Activated B cell treated with CpG ODN at 0.5 μM for 24 hours (primary cell): ENCODE measurements around the gene SFSWAP. TPM values are rescaled to one million over a fixed set of nuclear protein-coding genes. Genes with fewer than 3 reads are reported as not detected.
A peak's percentile ranks its signal among the peaks of the same experiment; 100 is the strongest.
"Not testable (repeated sequence)": the region's sequence is repeated elsewhere in the genome, so short reads cannot be mapped to it uniquely, and the experiment has no call there.

ENCODE experiments used
- ATAC-seq: fragments of 200-7000 bp; cut with Tn5 transposase; one replicate; pipeline ENCODE4 v1.10.0; 2021; ENCODE audit warnings: low read depth, mild to moderate bottlenecking, moderate library complexity
- CTCF ChIA-PET: fragments of 350-600 bp; sonication (Branson Sonifier 250); formaldehyde crosslinking; loops from one replicate; lab custom pipeline; 2021; ENCODE audit warnings: antibody characterized with exemption; lab: Charles Lee
- POLR2A ChIA-PET: fragments of 350-600 bp; sonication (Branson Sonifier 250); formaldehyde crosslinking; loops from one replicate; lab custom pipeline; 2021; ENCODE audit warnings: antibody characterized with exemption; lab: Charles Lee
- DNase-seq: peaks from one replicate; pipeline ENCODE4 v3.0.0; 2022
- H3K27ac Mint-ChIP-seq: one replicate; pipeline ENCODE4 v1.8.0; 2020; ENCODE audit warnings: mixed read lengths
- H3K27me3 Mint-ChIP-seq: one replicate; pipeline ENCODE4 v1.8.0; 2021; ENCODE audit warnings: mixed read lengths
- H3K36me3 Mint-ChIP-seq: one replicate; pipeline ENCODE4 v1.8.0; 2021; ENCODE audit warnings: low read depth, mixed read lengths
- H3K4me1 Mint-ChIP-seq: one replicate; pipeline ENCODE4 v1.8.0; 2021; ENCODE audit warnings: mixed read lengths
- H3K4me3 Mint-ChIP-seq: one replicate; pipeline ENCODE4 v1.8.0; 2020; ENCODE audit warnings: mild to moderate bottlenecking, mixed read lengths
- H3K9me3 Mint-ChIP-seq: one replicate; pipeline ENCODE4 v1.8.0; 2020; ENCODE audit warnings: mixed read lengths
- CTCF ChIP-seq: fragments of 200-600 bp; IDR thresholded peaks from one replicate; pipeline ENCODE4 v1.8.0; 2022; ENCODE audit warnings: antibody characterized with exemption, mild to moderate bottlenecking
- intact Hi-C: fragments of 100-400 bp; cut with micrococcal nuclease; formaldehyde crosslinking; loops from one replicate; pipeline ENCODE4 v1.15.1; 2024
- total RNA-seq: library from RNA; stranded (reverse); gene quantifications from 2 replicates; pipeline ENCODE4 v1.2.3, GENCODE V29; 2022

The SFSWAP gene
- 75.1 and 88.0 TPM in 2 replicates for total RNA-seq

DNA sequence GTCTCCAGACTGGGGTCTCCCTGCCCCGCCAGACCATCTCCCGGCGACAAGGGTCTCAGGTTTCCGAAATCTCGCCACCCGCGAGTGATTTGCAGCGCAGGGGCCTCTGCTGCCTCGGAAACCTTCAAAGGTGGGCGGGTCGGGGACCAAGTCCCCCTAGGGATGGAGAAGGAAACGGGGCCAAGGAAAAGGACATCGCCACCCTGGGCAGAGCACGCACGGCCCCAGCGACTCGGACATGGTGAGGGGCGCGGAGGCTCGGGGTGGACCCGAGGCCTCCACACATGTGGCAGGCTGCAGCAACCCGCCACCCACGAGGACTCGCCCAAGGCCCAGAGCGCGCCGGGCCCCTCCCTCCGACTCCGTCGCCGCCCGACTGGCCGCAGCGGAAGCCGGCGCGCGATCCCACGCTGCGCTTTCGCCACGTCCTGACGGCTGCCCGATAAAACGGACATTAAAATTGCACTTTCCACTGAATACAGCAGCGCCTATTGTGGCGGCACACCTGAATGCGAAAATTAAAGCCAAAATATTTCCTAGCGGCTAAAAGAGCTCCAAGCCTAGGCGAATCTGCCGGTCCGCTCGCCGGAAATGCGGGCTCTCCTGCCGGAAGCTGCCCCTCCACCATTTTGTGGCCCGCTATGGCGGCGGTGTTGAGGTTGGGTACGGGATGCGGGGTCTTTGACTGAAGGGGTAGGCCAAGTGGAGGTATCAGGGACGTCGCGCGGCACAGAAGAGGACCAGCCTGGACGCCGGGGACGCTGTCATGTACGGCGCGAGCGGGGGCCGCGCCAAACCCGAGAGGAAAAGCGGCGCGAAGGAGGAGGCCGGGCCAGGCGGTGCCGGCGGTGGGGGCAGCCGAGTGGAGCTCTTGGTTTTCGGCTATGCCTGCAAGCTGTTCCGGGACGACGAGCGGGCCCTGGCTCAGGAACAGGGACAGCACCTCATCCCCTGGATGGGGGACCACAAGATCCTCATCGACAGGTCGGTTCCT lies at the start of gene SFSWAP:
TSS of gene SFSWAP (plus strand) at position 627 of the 994 bp plus-strand sequence. CDS start at position 767, 140 bp downstream.
- intact Hi-C loops, result loop anchor here (1.0 to 5.0 kb wide), 4 partner anchors 62 to 240 kb away; no protein-coding TSS in a partner anchor
- peak within 1 kb of the TSS; percentile 93 for H3K4me3 Mint-ChIP-seq
- peak within 1 kb of the TSS; percentile 98 for H3K27ac Mint-ChIP-seq
- peaks cover 31% of the 10 kb centered on the region for H3K4me1 Mint-ChIP-seq
- DNase-seq (peak; percentile 79), ATAC-seq (peak; percentile 95)
- POLR2A ChIA-PET, result interaction anchor here (0.6 to 1.3 kb wide), 14 partner anchors 10 to 731 kb away, joined by 3 to 15 read pairs (median 4); partner anchors contain the start of gene EP400
- TF ChIP-seq CTCF, result no peak
- CTCF ChIA-PET, result interaction anchor here (0.6 kb wide), 1 partner anchor 45 kb away, joined by 3 read pairs; no protein-coding TSS in a partner anchor
- no peaks in the 10 kb centered on the region for H3K9me3 Mint-ChIP-seq
- H3K36me3 Mint-ChIP-seq, result peaks cover 38% of the 10 kb centered on the region
- H3K27me3 Mint-ChIP-seq, result no peaks in the 10 kb centered on the region

DNA sequence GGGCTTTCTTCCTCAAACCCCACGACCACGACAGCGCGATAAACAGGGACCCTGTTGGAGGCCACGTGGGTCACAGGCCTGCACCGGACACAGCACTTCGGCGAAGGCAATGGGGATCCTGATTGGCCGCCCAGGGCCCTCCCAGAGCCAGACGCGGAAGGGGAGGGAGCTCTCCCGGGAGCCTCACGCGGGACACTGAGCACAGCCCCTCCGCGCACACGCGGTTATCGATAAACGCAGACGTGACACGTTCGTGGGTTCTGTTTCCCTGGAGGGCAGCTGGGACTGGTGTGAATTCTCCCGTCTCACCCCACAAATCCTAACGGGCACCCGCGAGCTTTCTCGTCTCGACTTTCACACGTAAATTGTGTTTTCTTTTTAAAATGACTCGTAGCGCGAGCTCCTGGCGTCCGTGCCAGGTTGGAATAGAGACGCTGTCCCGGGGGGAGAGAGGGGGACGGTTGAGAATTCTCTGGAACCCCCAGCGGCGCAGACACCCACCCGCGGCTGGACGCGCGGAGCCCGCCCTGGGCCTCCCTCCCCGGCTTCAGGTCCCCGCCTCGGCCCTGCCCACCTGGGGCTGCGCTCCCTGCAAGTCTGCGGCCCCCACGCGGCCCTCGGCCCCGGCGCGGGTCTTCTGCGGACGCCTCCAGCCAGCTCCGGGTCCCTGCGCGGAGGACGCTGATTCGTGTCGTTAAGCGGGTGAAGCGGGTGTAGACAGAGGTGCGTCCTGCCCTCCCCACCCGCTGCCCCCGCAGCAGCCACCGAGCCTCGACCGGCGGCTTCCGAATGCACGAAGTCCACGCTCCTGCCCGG lies 49.5 kb upstream of the SFSWAP start:
- H3K4me3 Mint-ChIP-seq, H3K9me3 Mint-ChIP-seq, POLR2A ChIA-PET, H3K27ac Mint-ChIP-seq, H3K36me3 Mint-ChIP-seq, intact Hi-C loops, DNase-seq, H3K4me1 Mint-ChIP-seq, H3K27me3 Mint-ChIP-seq, ATAC-seq, CTCF ChIA-PET: not testable (repeated sequence)

- POLR2A ChIA-PET, DNase-seq, ATAC-seq, intact Hi-C loops, H3K4me1 Mint-ChIP-seq, H3K36me3 Mint-ChIP-seq, CTCF ChIA-PET, H3K9me3 Mint-ChIP-seq, H3K27me3 Mint-ChIP-seq, H3K4me3 Mint-ChIP-seq, H3K27ac Mint-ChIP-seq: not testable (repeated sequence)
Observed at GRCh38 chr12:131661986-131662288, 49.0 kb upstream of the SFSWAP start.

DNA sequence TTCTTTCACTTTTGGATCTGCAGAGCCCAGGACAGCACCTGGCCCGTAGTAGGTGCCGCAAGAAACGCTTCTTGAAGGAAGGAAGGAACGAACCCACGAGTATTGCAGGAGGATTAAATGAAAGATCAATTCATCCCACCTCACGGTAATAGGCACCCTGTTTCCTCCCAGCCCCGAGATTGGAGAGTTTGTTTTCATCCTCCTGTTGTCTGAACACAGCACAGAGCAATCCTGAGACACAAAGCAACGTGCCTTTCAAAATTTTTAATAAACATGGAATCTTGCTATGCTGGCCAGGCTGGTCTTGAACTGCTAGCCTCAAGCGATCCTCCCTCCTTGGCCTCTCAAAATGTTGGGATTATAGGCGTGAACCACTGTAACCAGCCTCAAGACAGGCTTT lies 48.5 kb upstream of the SFSWAP start:
- H3K36me3 Mint-ChIP-seq, H3K4me3 Mint-ChIP-seq, CTCF ChIA-PET, ATAC-seq, H3K9me3 Mint-ChIP-seq, intact Hi-C loops, POLR2A ChIA-PET, H3K27ac Mint-ChIP-seq, H3K4me1 Mint-ChIP-seq, DNase-seq, H3K27me3 Mint-ChIP-seq: not testable (repeated sequence)

DNA sequence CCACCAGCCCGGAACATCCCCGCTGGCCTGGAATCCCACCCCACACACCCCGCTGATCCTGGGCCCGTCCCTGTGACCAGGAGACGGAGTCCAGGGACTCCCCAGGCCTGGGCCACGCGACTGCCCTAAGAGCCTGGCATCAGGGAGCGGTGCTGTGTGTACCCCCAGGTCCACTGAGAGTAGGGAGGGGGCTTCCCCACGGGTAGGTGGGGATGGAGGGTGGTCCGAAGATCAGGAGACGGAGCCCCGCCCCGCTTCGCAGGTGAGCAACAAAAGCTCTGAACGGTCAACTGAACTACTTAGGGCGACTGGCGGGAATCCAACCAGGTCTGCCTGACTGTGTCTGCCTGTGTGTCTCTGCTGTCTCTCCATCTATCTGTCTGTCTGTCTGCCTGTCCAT lies 45.2 kb upstream of the SFSWAP start:
- CTCF ChIA-PET, H3K36me3 Mint-ChIP-seq, ATAC-seq, H3K9me3 Mint-ChIP-seq, H3K27ac Mint-ChIP-seq, H3K27me3 Mint-ChIP-seq, H3K4me3 Mint-ChIP-seq, POLR2A ChIA-PET, H3K4me1 Mint-ChIP-seq, DNase-seq, intact Hi-C loops: not testable (repeated sequence)

DNA sequence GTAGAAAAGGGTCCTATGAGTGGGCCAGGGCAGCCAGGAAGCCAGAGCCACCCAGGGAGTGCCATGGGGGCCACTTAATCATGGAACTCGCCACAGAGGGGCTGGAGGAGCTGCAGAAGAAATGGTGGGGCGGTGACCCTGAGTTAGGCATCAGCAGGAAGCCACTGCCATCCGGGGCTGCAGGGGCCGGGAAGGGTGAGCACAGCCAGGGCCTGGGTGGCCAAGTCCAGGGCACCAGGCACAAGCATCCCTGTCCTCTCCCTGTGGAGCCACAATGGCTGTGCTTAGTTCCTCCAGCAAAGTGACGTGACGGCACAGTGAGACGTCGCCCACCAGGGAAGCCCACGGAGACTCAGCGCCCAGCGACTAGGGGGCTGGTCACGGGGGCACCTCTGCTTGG lies 44.4 kb upstream of the SFSWAP start:
- H3K4me1 Mint-ChIP-seq, ATAC-seq, H3K27ac Mint-ChIP-seq, H3K4me3 Mint-ChIP-seq, intact Hi-C loops, H3K9me3 Mint-ChIP-seq, DNase-seq, H3K36me3 Mint-ChIP-seq, H3K27me3 Mint-ChIP-seq, CTCF ChIA-PET, POLR2A ChIA-PET: not testable (repeated sequence)

DNA sequence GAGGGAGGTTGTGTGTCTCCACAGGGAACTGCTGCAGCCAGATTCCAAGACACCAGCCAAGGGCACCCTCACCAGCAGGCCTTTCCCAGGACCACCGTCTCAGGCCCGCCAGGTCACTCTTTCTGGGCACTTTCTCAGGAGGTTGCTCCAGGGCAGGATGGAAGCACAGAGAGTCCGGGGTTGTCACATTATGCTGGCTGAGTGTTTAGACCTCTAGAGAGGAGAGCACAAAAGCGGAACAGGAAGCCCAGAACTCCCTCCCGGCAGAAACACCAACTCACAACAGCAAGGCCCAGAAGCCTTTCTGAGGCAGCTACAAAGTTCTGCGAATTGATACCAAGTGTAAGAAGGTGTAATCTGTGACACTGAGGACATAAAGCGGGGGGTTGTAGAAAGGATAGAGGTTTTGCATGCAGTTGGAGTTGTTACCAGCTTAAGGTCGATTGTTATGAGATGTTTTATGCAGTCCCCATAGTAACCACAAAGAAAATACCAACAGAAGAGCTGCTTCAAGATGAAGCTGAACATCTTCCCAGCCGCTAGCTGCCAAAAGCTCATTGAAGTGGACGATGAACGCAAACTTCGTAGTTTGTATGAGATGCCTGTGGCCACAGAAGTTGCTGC lies 43.8 kb upstream of the SFSWAP start:
- H3K36me3 Mint-ChIP-seq, CTCF ChIA-PET, H3K4me1 Mint-ChIP-seq, H3K4me3 Mint-ChIP-seq, H3K9me3 Mint-ChIP-seq, H3K27me3 Mint-ChIP-seq, DNase-seq, intact Hi-C loops, POLR2A ChIA-PET: not testable (repeated sequence)
- H3K27ac Mint-ChIP-seq, result peak overlapping the region; percentile 46
- peak; percentile 56 for ATAC-seq
